Stimulated activated CD4-positive, alpha-beta T cell treated with anti-CD3 and anti-CD28 coated beads, TNF-alpha, amount 100 ng/mL, for 1 hour (primary cell): ENCODE measurements around the gene CYP24A1.

Experiments used
- DNase-seq, 3 donors: peaks; one replicate each; pipeline ENCODE4 v3.0.0-alpha.2; 2020; ENCODE audit warnings: low read depth in 3 of 3, low spot score in 1 of 3

CYP24A1 gene

DNA sequence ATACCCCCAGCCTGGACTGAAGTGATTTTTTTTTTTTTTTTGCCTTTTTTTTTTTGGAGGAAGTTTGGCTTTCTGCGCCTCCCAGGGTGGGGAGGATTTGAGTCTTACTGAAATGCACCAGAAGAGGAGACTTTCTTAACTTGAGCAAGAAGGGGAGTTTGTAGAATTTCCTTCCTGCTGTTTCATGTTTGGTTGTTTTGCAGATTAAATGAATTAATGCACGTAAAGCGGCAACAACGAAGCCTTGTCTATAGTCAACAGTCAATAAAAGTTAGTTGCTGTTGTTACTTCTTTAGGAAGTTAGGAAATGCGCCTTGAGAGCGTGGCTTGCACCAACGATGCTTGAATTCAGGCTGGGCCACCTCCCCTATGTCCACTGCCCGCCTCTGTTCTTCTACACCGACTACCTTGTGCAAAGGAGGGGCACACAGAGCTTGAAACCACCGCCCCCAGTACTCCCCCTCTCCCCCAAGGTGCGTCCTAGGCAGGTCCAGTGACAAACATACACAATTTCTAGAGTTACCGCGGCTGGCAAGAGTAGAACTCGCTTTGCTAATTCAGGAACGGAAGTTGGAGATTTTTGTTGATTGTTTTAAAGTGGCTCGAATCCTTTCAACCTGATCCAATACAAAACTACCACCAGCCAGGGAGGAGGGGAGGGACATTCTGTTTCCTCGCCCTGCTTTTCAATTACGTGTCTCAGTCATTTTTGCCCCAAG lies 830 bp upstream of the CYP24A1 start:
- no peak for DNase-seq

DNA sequence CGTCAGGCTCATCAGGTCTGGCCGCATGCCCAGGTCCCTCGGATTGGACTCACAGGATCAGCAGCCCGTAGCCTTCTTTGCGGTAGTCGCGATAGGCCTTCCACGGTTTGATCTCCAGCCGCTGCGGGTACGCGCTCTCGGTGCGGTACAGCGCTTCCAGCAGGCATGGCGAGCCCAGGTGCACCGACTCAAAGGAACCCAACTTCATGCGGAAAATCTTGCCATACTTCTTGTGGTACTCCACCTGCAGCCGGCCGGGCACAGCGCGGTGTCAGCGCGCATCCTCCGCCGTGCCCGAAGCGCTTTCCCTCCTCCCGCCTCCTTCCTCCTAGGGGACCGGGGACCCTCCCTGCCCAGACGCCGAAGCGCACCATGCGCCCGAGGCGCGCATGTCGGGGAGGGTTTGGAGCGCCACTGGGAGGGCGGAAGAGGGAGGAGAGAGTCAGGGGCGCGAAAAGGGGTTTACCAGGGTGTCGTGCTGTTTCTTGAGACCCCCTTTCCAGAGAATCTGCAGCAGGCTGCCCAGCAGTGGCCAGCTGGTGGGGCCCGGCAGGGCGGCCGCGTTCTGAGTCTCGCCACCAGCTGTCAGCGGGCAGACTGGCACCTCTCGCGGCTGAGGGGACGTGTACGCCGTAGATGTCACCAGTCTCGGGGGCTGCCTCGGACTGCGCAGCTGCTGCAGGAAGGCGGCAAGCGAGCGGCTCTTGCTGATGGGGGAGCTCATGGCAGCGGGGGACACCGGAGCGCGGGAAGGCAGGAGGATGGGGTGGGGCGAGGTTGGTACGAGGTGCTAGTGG lies 732 bp downstream of the CYP24A1 start:
- no peak for DNase-seq

DNA sequence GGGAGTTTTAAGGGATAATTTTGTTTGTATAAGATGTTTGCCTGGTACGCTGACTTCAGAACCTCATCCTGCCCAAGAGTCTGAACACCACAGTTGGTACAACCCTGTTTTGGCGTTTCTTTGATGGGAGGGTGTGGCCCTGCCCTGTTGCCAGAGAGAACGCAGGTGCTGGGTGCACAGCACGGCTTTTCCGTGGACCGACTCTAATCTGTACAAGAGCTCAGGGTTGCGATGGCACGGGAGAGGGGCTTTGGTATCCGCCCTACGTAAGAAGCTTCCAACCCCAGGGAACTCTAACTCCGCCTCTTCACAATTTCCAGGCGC lies 1.3 kb downstream of the CYP24A1 start:
- no peak for DNase-seq

DNA sequence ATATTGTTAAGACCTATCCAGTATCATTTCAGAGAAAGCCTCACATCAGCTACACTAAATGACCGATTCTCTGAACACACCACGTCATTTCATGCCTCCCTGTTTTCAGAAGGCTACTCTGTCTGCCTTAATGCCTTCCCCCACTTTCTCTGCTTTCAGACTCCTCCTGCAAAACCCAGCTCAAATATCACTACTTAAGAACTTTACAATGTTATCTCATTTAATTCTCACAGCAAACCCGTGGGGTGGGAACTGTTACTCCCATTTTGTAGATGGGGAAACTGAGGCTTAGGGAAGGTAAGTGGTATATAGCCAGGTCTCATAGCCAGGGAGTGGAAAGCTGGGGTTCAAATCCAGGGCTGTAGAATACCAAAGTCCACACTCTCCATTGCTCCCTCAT lies 2.8 kb downstream of the CYP24A1 start:
- no peak for DNase-seq

DNA sequence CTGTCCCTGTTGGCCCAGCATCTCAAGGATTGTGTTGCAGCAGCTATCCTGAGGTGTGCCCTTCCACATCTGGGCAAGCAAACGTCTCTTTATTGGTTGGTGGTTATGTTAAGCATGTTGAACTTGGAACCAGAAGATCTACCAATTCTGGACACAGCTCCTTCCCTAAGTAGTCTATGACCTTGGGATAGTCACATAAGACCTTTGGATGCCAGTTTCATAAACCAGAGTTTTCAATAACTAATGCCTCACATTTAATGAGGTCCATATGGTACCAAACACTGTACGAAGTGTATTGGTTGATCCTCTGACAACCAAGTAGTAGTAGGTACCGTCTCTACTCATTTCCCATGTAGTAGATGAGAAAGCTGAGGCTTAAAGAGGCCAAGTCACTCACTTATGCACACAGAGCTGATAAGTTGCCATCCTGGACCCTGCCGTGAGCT lies 3.7 kb downstream of the CYP24A1 start:
- DNase-seq = no peak

DNA sequence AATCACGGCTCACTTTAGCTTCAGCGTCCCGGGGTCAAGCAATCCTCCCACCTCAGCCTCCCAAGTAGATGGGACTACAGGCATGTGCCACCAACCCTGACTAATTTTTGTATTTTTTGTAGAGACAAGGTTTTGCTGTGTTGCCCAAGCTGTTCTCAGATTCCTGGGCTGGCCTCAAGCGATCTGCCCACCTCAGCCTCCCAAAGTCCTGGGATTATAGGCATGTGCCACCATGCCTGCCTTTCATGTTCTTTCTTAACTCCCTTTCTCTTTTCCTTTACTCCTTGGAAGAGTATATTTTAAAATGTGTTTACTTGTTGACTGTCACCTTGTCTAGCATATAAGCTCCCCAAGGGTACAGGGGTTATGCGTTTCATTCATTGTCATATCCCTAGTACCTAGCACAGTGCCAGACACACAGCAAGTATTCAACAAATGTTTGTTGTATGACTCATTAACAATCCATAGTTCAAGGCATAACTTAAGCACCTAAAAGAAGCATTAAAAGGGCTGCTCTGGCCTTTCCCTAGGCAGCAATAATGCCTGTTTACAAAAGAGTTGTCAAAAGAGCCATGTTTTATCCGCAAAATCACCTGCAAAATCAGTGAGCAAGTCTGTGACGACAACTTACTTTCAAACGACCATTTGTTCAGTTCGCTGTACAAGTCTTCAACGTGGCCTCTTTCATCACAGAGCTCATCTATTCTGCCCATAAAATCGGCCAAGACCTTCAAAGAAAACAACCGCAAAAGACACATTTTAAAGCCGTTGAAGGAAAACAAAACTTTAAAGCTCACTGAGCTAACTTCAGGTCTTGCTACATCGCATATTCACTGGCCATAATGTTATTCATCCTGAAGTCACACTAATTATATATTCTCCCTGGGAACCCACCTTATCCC lies 4.6 kb downstream of the CYP24A1 start:
- DNase-seq = no peak

DNA sequence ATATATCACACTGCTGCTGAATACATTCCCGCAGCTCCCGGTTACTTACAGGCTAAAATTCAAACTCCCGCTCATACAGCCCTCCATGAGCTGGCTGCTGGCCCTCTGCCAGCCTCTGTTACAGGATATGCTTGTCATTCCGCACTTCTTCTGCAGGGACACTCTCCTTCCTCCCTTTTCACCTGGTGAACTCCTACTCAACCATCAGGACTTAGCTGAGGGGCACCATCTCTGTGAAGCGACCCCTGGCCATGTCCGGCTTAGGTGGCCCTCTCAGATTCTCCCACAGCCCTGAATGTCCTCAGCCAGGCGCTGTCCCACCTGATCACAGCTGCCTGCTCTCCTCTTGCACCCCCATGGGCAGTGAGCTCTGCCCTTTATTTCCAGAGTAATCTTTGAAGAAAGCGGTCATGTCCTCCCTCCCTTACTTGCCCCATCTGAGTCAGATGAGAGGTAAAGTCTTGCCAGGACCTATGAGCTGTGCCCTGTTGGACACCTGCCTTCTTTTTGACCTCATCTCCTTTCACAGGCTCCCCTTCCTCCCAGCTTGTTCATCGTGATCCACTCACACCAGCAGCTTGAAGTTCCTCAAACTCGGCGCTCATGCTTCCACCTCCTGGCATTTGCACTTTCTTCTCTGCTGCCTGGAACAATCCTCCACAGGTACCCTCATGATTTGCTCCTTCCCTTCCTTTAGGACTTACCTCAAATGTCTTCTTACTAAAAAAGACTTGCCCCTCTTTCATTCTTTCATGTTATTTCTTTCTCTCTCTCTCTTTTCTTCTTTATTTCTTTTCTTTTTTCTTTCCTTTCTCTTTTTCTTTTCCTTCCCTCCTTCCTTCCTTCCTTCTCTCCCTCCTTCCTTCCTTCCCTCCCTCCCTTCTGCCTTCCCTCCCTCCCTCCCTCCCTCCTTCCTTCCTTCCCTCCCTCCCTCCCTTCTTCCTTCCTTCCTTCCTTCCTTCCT lies 5.6 kb downstream of the CYP24A1 start:
- no peak for DNase-seq

DNA sequence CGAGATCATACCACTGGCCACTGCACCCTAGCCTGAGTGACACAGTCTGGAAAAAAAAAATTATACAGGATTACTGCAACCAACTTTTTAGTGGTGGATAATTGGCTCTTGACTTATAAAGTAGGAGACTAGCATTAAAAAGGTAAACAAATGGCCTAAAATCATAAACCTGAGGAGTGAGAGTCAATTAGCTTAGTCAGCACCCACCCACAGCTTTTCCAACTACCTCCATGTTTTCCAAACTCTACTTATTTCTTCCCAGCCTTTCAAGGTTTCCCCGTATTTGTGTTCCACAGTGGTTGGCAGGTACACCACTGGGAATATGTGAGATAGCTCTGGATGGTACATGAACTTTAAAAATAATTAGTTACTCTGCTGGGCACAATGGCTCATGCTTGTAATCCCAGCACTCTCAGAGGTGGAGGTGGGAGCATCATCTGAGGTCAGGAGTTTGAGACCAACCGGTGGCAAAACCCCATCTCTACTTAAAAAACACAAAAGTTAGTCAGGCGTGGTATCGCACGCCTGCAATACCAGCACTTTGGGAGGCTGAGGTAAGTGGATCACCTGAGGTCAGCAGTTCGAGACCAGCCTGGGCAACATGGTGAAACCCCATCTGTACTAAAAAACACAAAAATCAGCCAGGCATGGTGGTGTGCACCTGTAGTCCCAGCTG lies 6.7 kb downstream of the CYP24A1 start:
- DNase-seq = no peak

DNA sequence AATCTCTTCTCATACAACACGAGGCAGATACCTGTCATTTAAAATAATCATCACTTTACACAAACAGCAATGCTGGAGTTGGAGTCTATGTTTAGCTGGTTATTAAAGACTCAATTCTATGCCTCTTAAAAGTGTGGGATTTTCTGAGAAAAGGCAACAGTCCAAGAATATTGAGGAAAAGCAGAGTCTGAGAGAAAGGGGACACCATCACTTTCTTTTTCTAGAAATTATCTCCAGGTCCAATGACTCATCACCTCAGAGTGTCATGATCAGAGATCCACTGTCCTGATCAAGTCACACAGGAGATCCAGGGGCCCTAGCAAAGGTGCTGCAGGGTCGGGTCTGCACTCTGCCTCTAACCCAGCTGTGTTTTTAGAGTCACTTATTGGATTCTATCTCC lies 8.0 kb downstream of the CYP24A1 start:
- no peak for DNase-seq

DNA sequence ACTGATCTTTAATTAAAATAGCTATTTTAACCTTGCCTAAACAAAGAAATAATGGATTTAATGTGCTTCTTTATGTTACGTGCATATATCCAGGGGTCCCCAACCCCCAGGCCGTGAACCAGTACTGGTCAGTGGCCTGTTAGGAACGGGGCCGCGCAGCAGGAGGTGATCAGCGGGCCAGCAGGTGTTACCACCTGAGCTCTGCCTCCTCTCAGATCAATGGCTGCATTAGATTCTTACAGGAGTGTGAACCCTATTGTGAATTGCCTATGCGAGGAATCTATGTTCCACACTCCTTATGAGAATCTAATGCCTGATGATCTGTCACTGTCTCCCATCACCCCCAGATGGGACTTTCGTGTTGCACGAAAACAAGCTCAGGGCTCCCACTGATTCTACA lies 8.8 kb downstream of the CYP24A1 start:
- no peak for DNase-seq

DNA sequence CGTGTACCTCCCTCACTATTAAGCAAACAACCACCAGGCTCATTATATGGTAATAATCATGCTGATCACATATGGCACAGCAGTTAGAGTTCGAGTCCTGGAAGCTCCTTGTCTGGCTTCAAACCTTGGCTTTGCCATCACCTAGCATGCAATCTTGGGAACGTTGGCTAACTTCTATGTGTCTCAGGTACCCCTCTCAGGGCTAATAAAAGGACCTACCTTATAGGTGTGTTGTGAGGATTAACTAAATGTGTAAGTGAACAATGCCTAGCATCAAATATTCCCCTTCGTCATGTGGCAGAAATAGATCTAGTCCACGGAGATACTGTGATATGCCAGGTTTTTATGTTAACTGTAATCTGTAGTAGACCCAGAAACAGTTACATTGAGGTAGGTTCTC lies 10.4 kb downstream of the CYP24A1 start:
- no peak for DNase-seq

DNA sequence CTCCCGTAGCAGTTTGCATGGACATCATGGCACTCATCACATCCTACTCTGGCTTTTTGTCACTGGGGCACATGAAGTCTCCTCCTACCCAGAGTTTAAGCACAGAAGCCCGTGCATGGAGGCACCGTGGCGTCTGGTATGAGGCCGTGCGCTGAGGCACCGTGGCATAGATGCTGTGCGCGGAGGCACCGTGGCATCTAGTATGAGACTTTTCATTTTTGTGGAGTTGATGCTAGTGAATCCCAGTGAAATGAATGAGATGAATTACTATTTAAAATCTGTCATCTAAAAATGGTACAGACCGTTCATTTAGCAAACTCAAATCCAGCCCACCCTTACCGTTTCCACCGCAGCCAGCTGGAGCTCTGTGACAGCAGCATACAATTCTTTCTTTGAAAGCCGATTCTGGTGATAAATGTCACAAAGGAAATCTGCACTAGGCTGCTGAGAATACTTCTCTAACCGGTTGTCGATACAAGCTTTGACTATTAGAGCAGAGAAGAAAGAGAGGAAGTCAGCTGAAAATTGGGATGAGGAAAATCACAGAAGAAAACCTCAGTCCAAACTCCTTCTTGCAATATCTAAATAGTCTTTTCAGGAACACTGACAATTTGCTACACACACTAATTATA lies 11.3 kb downstream of the CYP24A1 start:
- no peak for DNase-seq

DNA sequence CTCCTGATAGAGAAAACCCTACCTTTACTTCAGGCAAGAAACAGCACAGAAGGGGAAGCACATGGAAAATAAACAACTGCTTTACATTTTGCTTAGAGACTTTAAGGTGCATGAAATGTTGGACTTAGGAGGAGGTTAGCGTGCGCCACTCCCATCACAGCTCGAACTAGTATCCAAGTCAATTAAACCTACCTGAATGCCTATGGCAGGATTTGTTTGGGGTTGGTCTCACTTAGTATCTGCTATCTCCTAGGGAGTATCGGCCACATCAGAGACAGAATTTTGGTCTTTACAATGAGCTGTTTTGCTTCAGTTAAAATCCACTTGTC lies 12.0 kb downstream of the CYP24A1 start:
- DNase-seq = no peak

DNA sequence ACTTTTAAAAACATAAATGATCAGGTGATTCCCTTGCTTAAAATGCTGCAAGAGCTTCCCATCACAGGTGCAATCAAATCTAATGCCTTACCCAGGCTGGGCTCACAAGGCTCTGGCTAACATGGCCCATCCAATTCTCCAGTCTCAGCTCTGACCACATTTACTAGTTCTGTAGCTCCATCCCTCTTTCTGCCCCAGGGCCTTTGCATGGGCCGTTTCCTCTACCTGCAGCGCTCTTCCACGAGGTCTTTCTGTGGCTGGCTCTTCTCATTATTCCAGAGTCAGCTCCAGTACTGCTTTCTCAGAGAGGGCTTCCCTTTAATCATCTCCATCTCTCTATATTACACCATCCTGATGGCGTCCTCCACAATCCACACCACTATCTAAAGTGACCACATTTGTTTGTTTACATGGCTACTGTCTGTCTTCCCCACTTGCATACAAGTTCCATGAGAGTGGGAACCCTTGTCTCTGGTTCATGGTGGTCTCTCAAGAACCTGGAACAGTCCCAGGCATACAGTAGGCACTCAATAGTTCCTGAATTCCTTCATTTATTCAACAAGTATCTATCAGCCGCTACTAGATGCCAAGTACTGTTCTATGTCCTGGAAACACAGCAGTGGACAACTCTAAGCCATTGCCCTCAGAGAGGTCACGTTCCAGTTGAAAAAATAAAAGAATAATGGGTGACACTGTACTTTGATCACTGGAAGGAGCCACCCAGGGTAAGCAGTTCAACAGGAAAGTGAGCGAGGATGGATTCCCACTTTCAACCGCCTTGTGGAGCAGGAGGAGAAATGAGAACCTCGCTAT lies 12.6 kb downstream of the CYP24A1 start:
- DNase-seq = no peak

DNA sequence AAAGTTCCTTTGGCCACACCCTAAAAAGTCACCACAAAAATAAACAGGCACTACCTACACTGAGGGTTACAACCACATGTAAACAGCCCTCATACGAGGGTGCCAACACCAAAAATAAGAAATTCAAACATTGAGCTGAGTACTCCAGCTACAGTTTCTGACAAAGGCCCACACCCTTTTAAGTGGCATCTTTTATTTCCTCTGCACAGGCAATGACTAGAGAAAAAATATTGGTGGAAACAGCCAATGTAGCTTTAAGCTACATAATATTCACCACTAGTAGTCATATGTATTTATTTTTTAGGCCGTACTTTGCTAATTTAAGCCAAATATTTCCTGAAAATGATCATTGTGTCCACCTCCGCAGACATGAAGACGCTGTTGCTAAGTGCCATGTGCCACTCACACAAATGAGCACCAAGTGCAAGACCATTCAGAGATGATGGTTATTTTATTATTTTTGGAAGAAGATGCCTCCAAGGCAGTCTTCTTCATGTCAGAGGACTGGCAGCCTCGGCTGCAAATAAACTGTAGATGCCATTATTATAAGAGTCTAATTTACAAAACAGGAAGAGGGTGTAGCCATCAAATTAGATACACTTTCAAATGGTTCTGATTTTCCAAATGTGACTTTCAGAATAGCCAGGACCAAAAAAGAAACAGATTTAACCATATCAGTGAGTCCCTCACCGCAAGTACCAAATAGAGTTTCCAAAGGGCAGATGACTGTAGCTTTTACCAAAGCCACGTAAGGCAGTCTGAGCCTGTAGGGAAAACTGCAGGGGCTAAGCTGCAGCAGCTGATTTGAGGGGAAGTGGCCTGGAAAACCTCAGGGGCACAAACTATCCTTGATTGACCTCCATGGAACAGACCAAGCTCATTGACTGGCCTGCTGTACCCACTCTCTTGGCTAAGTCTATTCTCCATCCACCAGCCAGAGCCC lies 13.4 kb downstream of the CYP24A1 start:
- DNase-seq = no peak

DNA sequence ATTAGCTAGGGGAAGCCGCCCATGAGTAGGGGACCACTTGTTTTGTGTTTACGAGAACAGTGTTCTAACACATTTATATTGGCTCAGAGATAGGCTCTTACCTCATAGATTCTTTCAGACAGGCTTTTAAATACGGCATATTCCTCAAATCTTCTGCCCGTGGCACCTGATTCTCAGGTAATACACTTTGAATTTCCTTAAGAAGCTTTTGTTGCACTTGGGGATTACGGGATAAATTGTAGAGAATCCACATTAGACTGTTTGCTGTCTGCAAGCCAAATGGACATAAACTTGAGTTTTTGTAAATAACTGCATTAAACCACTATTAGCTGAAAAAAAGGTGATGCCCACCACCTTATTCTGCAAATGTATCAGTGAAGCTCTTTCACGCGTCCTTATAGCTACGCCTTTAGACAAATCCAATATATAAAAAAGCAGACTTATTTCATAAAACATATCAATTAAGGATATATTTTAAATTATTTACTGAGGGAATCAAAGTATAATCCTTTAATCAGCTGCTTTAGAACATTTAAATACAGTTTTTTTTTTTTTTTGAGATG lies 14.8 kb downstream of the CYP24A1 start:
- DNase-seq = no peak

DNA sequence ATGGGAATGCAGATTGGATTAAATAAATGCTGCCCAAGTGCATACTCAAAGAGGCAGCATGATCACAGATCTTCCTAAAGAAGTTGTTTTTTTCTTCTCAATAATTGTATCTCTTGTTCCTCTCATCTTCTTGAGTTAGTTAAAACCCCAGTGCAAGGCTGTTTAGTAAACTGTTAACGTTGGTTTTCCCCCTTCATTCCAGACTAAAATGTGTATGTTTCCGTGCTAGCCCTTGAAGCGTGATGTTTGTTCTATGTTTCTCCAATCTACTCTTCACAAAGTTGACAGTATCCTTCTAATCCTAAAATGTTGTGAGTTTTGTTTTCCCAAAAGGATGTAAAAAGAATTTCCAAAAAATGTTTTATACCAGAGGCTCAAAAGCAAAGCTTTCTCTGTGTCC lies 15.6 kb downstream of the CYP24A1 start:
- no peak for DNase-seq
